ENCODE measurements around the gene ST3GAL4. TPM values are rescaled to one million over a fixed set of nuclear protein-coding genes. Genes with fewer than 3 reads are reported as not detected.
"Not testable (repeated sequence)": the region's sequence is repeated elsewhere in the genome, so short reads cannot be mapped to it uniquely, and the experiment has no call there.

Gene ST3GAL4
- total RNA-seq, 2 experiments from 2014 or later = 9.8 to 10.7 TPM

- H3K27me3 Mint-ChIP-seq = no peaks in the 10 kb centered on the region
- H3K36me3 Mint-ChIP-seq = no peaks in the 10 kb centered on the region
- CTCF ChIA-PET = no interaction called here
- no peak overlapping the region for H3K4me3 Mint-ChIP-seq
- peaks cover 5% of the 10 kb centered on the region for H3K4me1 Mint-ChIP-seq (ENCODE audit: low read depth)
- H3K27ac Mint-ChIP-seq = no peak overlapping the region
- intact Hi-C loops (cut with micrococcal nuclease) = no loop called here
- no peak for DNase-seq
- H3K9me3 Mint-ChIP-seq = no peaks in the 10 kb centered on the region
- POLR2A ChIA-PET = no interaction called here
These were observed 5.9 kb downstream of the ST3GAL4 start for GRCh38 chr11:126361400-126361799.

GRCh38 chr11:126362879-126363655, 7.6 kb downstream of the ST3GAL4 start:
- intact Hi-C loops (cut with micrococcal nuclease) = no loop called here
- Mint-ChIP-seq H3K4me3 (no peak overlapping the region), H3K27ac (no peak overlapping the region), H3K27me3 (no peaks in the 10 kb centered on the region), H3K4me1 (ENCODE audit: low read depth) (no peaks in the 10 kb centered on the region), H3K36me3 (no peaks in the 10 kb centered on the region), H3K9me3 (no peaks in the 10 kb centered on the region)
- CTCF ChIA-PET = interaction anchor here (1.5 kb wide), 1 partner anchor 52 kb away, joined by 4 read pairs; no protein-coding TSS in a partner anchor
- POLR2A ChIA-PET = no interaction called here
- no peak for DNase-seq

- no peaks in the 10 kb centered on the region for H3K9me3 Mint-ChIP-seq
- intact Hi-C loops (cut with micrococcal nuclease) = no loop called here
- H3K36me3 Mint-ChIP-seq = no peaks in the 10 kb centered on the region
- H3K27me3 Mint-ChIP-seq = no peaks in the 10 kb centered on the region
- ChIA-PET POLR2A (no interaction called here), CTCF (interaction anchor here (1.5 kb wide), 1 partner anchor 53 kb away, joined by 4 read pairs; no protein-coding TSS in a partner anchor)
- H3K27ac Mint-ChIP-seq = no peak overlapping the region
- no peaks in the 10 kb centered on the region for H3K4me1 Mint-ChIP-seq (ENCODE audit: low read depth)
- DNase-seq = no peak
- no peak overlapping the region for H3K4me3 Mint-ChIP-seq
These were observed 8.3 kb downstream of the ST3GAL4 start for GRCh38 chr11:126363706-126364248.

GRCh38 chr11:126364735-126365134, 9.2 kb downstream of the ST3GAL4 start:
- CTCF ChIA-PET; H3K27ac Mint-ChIP-seq; DNase-seq; intact Hi-C loops (cut with micrococcal nuclease); H3K9me3 Mint-ChIP-seq; H3K4me3 Mint-ChIP-seq; H3K4me1 Mint-ChIP-seq (ENCODE audit: low read depth); POLR2A ChIA-PET; H3K27me3 Mint-ChIP-seq; H3K36me3 Mint-ChIP-seq: not testable (repeated sequence)

GRCh38 chr11:126365508-126365907, 10.0 kb downstream of the ST3GAL4 start:
- H3K27me3 Mint-ChIP-seq; intact Hi-C loops (cut with micrococcal nuclease); H3K9me3 Mint-ChIP-seq; POLR2A ChIA-PET; DNase-seq; H3K36me3 Mint-ChIP-seq; H3K4me1 Mint-ChIP-seq (ENCODE audit: low read depth); H3K27ac Mint-ChIP-seq; CTCF ChIA-PET; H3K4me3 Mint-ChIP-seq: not testable (repeated sequence)

GRCh38 chr11:126366064-126366822, 10.8 kb downstream of the ST3GAL4 start:
- Mint-ChIP-seq H3K27ac (no peak overlapping the region), H3K4me3 (no peak overlapping the region), H3K27me3 (no peaks in the 10 kb centered on the region), H3K9me3 (no peaks in the 10 kb centered on the region), H3K36me3 (no peaks in the 10 kb centered on the region), H3K4me1 (ENCODE audit: low read depth) (no peaks in the 10 kb centered on the region)
- ChIA-PET CTCF (no interaction called here), POLR2A (no interaction called here)
- DNase-seq = no peak
- intact Hi-C loops (cut with micrococcal nuclease) = no loop called here

GRCh38 chr11:126366823-126367654, 11.6 kb downstream of the ST3GAL4 start:
- CTCF ChIA-PET; H3K4me3 Mint-ChIP-seq; H3K9me3 Mint-ChIP-seq; H3K27ac Mint-ChIP-seq; POLR2A ChIA-PET; DNase-seq; intact Hi-C loops (cut with micrococcal nuclease); H3K4me1 Mint-ChIP-seq (ENCODE audit: low read depth); H3K27me3 Mint-ChIP-seq; H3K36me3 Mint-ChIP-seq: not testable (repeated sequence)

GRCh38 chr11:126367806-126368205, 12.3 kb downstream of the ST3GAL4 start:
- H3K4me3 Mint-ChIP-seq, H3K27ac Mint-ChIP-seq: not testable (repeated sequence)

GRCh38 chr11:126368336-126369119, 13.0 kb downstream of the ST3GAL4 start:
- H3K4me3 Mint-ChIP-seq; H3K9me3 Mint-ChIP-seq; H3K27ac Mint-ChIP-seq; H3K27me3 Mint-ChIP-seq; intact Hi-C loops (cut with micrococcal nuclease); POLR2A ChIA-PET; H3K4me1 Mint-ChIP-seq (ENCODE audit: low read depth); DNase-seq; H3K36me3 Mint-ChIP-seq: not testable (repeated sequence)
- CTCF ChIA-PET = interaction anchor here (0.6 kb wide), 1 partner anchor 58 kb away, joined by 4 read pairs; no protein-coding TSS in a partner anchor

More at GRCh38 chr11:126367806-126368205, 12.3 kb downstream of the ST3GAL4 start:
- DNase-seq; H3K4me1 Mint-ChIP-seq (ENCODE audit: low read depth); H3K9me3 Mint-ChIP-seq; H3K27me3 Mint-ChIP-seq; POLR2A ChIA-PET; intact Hi-C loops (cut with micrococcal nuclease); H3K36me3 Mint-ChIP-seq; CTCF ChIA-PET: not testable (repeated sequence)

- H3K27me3 Mint-ChIP-seq = no peaks in the 10 kb centered on the region
- ChIA-PET POLR2A (no interaction called here), CTCF (interaction anchor here (0.6 kb wide), 1 partner anchor 1715 kb away, joined by 3 read pairs; no protein-coding TSS in a partner anchor)
- H3K9me3 Mint-ChIP-seq = no peaks in the 10 kb centered on the region
- no peak overlapping the region for H3K4me3 Mint-ChIP-seq
- no peaks in the 10 kb centered on the region for H3K36me3 Mint-ChIP-seq
- no peak for DNase-seq
- no peaks in the 10 kb centered on the region for H3K4me1 Mint-ChIP-seq (ENCODE audit: low read depth)
- intact Hi-C loops (cut with micrococcal nuclease) = no loop called here
- no peak overlapping the region for H3K27ac Mint-ChIP-seq
These were observed 14.5 kb downstream of the ST3GAL4 start for GRCh38 chr11:126370016-126370415.

GRCh38 chr11:126371595-126371994, 16.1 kb downstream of the ST3GAL4 start:
- intact Hi-C loops (cut with micrococcal nuclease) = no loop called here
- ChIA-PET POLR2A (no interaction called here), CTCF (no interaction called here)
- no peak overlapping the region for H3K27ac Mint-ChIP-seq
- H3K4me1 Mint-ChIP-seq (ENCODE audit: low read depth) = no peaks in the 10 kb centered on the region
- H3K9me3 Mint-ChIP-seq = no peaks in the 10 kb centered on the region
- no peaks in the 10 kb centered on the region for H3K27me3 Mint-ChIP-seq
- no peak overlapping the region for H3K4me3 Mint-ChIP-seq
- H3K36me3 Mint-ChIP-seq = no peaks in the 10 kb centered on the region
- DNase-seq = no peak

All from activated CD4-positive, alpha-beta memory T cell treated with anti-CD3 and anti-CD28 coated beads for 36 hours (primary cell).